WTC11 (cell line): ENCODE results near the gene MRGPRX3. TPM values are rescaled to one million over a fixed set of nuclear protein-coding genes. Genes with fewer than 3 reads are reported as not detected.
"Not testable (repeated sequence)": the region's sequence is repeated elsewhere in the genome, so short reads cannot be mapped to it uniquely, and the experiment has no call there.

Source experiments
- ATAC-seq: fragments of 200-7000 bp; cut with Tn5 transposase; 2 replicates; pipeline ENCODE4 v1.10.0; 2021; ENCODE audit warnings: mild to moderate bottlenecking, moderate library complexity
- CTCF ChIA-PET: fragments of 300-600 bp; sonication (Branson Sonifier 250); formaldehyde crosslinking; loops from one replicate; lab custom pipeline; 2021; ENCODE audit warnings: antibody characterized with exemption; lab: Charles Lee
- POLR2A ChIA-PET: fragments of 350-600 bp; sonication (Branson Sonifier 250); formaldehyde crosslinking; loops from one replicate; lab custom pipeline; 2021; ENCODE audit warnings: antibody characterized with exemption; lab: Charles Lee
- DNase-seq: peaks from one replicate; pipeline ENCODE4 v3.0.0; 2021; ENCODE audit warnings: low spot score
- H3K27ac Mint-ChIP-seq: 2 replicates; pipeline ENCODE4 v1.8.0; 2021; ENCODE audit warnings: mixed read lengths
- H3K27me3 Mint-ChIP-seq: 2 replicates; pipeline ENCODE4 v1.8.0; 2021; ENCODE audit warnings: low read depth, mild to moderate bottlenecking, moderate library complexity, mixed read lengths
- H3K36me3 Mint-ChIP-seq: 2 replicates; pipeline ENCODE4 v1.8.0; 2021; ENCODE audit warnings: mixed read lengths
- H3K4me1 Mint-ChIP-seq: 2 replicates; pipeline ENCODE4 v1.8.0; 2022; ENCODE audit warnings: mixed read lengths
- H3K4me3 Mint-ChIP-seq: 2 replicates; pipeline ENCODE4 v1.8.0; 2021; ENCODE audit warnings: mild to moderate bottlenecking, moderate library complexity, mixed read lengths
- H3K9me3 Mint-ChIP-seq: 2 replicates; pipeline ENCODE4 v1.8.0; 2021; ENCODE audit warnings: mixed read lengths
- ATF1 ChIP-seq: sonication (generic); formaldehyde crosslinking; IDR thresholded peaks from 2 replicates; pipeline ENCODE4 v1.8.1; 2023; ENCODE audit warnings: mild to moderate bottlenecking, moderate library complexity, missing genetic modification reagents
- ATF3 ChIP-seq: sonication (generic); formaldehyde crosslinking; conservative IDR thresholded peaks from 2 replicates; pipeline ENCODE4 v1.8.1; 2022; ENCODE audit warnings: mild to moderate bottlenecking, missing genetic modification reagents
- CTCF ChIP-seq: fragments of 200-600 bp; IDR thresholded peaks from 2 replicates; pipeline ENCODE4 v1.8.0; 2022; ENCODE audit warnings: antibody characterized with exemption
- ELF4 ChIP-seq: sonication (generic); formaldehyde crosslinking; IDR thresholded peaks from 2 replicates; pipeline ENCODE4 v1.8.1; 2022; ENCODE audit warnings: low read depth, mild to moderate bottlenecking, moderate library complexity, missing genetic modification reagents
- ESRRA ChIP-seq: sonication (generic); formaldehyde crosslinking; IDR thresholded peaks from 2 replicates; pipeline ENCODE4 v1.8.1; 2022; ENCODE audit warnings: mild to moderate bottlenecking, missing genetic modification reagents, borderline replicate concordance
- ETV6 ChIP-seq: sonication (generic); formaldehyde crosslinking; IDR thresholded peaks from 2 replicates; pipeline ENCODE4 v1.8.1; 2022; ENCODE audit warnings: mild to moderate bottlenecking, missing genetic modification reagents
- MLX ChIP-seq: sonication (generic); formaldehyde crosslinking; IDR thresholded peaks from 2 replicates; pipeline ENCODE4 v1.8.1; 2023; ENCODE audit warnings: mild to moderate bottlenecking, missing genetic modification reagents, moderate library complexity
- NR1H2 ChIP-seq: sonication (generic); formaldehyde crosslinking; IDR thresholded peaks from 2 replicates; pipeline ENCODE4 v1.9.0; 2021; ENCODE audit warnings: mild to moderate bottlenecking, moderate library complexity, missing genetic modification reagents
- NR2C2 ChIP-seq: sonication (generic); formaldehyde crosslinking; IDR thresholded peaks from 2 replicates; pipeline ENCODE4 v1.8.0; 2022; ENCODE audit warnings: mild to moderate bottlenecking, missing genetic modification reagents
- PREB ChIP-seq: sonication (generic); formaldehyde crosslinking; IDR thresholded peaks from 2 replicates; pipeline ENCODE4 v1.8.1; 2022; ENCODE audit warnings: mild to moderate bottlenecking, missing genetic modification reagents, moderate library complexity, borderline replicate concordance
- RORB ChIP-seq: fragments of 250-450 bp; sonication (Bioruptor Pico); IDR thresholded peaks from 2 replicates; pipeline ENCODE4 v1.9.0; 2021; ENCODE audit warnings: mild to moderate bottlenecking
- ZNF121 ChIP-seq: sonication (generic); formaldehyde crosslinking; IDR thresholded peaks from 2 replicates; pipeline ENCODE4 v1.8.0; 2023; ENCODE audit warnings: missing genetic modification reagents
- total RNA-seq: library from RNA; stranded (reverse); gene quantifications from 3 replicates; pipeline ENCODE4 v1.2.3, GENCODE V29; 2021

Gene MRGPRX3
- total RNA-seq, 1 experiment from 2014 or later, result not detected

GRCh38 chr11:18108254-18108653 lies 24.1 kb upstream of the MRGPRX3 start (continued):
- TF ChIP-seq CTCF, result no peak
- TF ChIP-seq ELF4 (CRISPR knock-in tag), result no peak
- no peak for TF ChIP-seq ESRRA (CRISPR knock-in tag)
- TF ChIP-seq, all 79 proteins: peak for 0

GRCh38 chr11:18111005-18111404 lies 21.4 kb upstream of the MRGPRX3 start:
- H3K36me3 Mint-ChIP-seq, result no peaks in the 10 kb centered on the region
- no peaks in the 10 kb centered on the region for H3K9me3 Mint-ChIP-seq
- H3K4me3 Mint-ChIP-seq, result no peak overlapping the region
- H3K27me3 Mint-ChIP-seq, result peaks cover 51% of the 10 kb centered on the region
- POLR2A ChIA-PET, result no interaction called here
- no peaks in the 10 kb centered on the region; the same call in 1 of the 2 replicates for H3K4me1 Mint-ChIP-seq
- CTCF ChIA-PET, result interaction anchor here (1.2 to 1.4 kb wide), 4 partner anchors 60 to 211 kb away, joined by 3 to 7 read pairs (median 5); no protein-coding TSS in a partner anchor
- no peak for DNase-seq
- no peak overlapping the region for H3K27ac Mint-ChIP-seq
- TF ChIP-seq RORB (CRISPR knock-in tag) (no peak), ETV6 (CRISPR knock-in tag) (no peak), ZNF121 (no peak), NR1H2 (no peak), ATF3 (CRISPR knock-in tag) (no peak), MLX (CRISPR knock-in tag) (no peak), PREB (CRISPR knock-in tag) (no peak), CTCF (no peak), ATF1 (CRISPR knock-in tag) (no peak)
- no peak for ATAC-seq

- TF ChIP-seq NR2C2, result no peak
- TF ChIP-seq CTCF, result peak; percentile 87
- Mint-ChIP-seq H3K4me3 (0 out of 2 replicates have a peak overlapping the region, but pooled peaks have one; percentile 25), H3K36me3 (peaks cover 3% of the 10 kb centered on the region), H3K4me1 (no peaks in the 10 kb centered on the region), H3K27me3 (peaks cover 43% of the 10 kb centered on the region), H3K9me3 (peaks cover 4% of the 10 kb centered on the region), H3K27ac (no peak overlapping the region)
- DNase-seq, result peak; percentile 83
- peak; percentile 99 for ATAC-seq
- ChIA-PET CTCF (interaction anchor here (0.6 to 2.8 kb wide), 65 partner anchors 9 to 612 kb away, joined by 3 to 194 read pairs (median 4); partner anchors contain the start of genes LDHA, LDHAL6A, MRGPRX3 and SAA1), POLR2A (interaction anchor here (0.8 to 1.8 kb wide), 2 partner anchors 88 to 102 kb away, joined by 3 to 4 read pairs; no protein-coding TSS in a partner anchor)
These were observed 16.8 kb upstream of the MRGPRX3 start for GRCh38 chr11:18115360-18116127.

GRCh38 chr11:18121331-18121828 lies 11.0 kb upstream of the MRGPRX3 start:
- POLR2A ChIA-PET, CTCF ChIA-PET, H3K27ac Mint-ChIP-seq, H3K4me3 Mint-ChIP-seq, ATAC-seq, H3K36me3 Mint-ChIP-seq, DNase-seq, H3K4me1 Mint-ChIP-seq: not testable (repeated sequence)
- Mint-ChIP-seq H3K9me3 (peaks cover 17% of the 10 kb centered on the region), H3K27me3 (peaks cover 18% of the 10 kb centered on the region)

- peaks cover 15% of the 10 kb centered on the region for H3K4me1 Mint-ChIP-seq
- ATAC-seq, DNase-seq, CTCF ChIA-PET, POLR2A ChIA-PET, H3K4me3 Mint-ChIP-seq, H3K27ac Mint-ChIP-seq: not testable (repeated sequence)
- H3K9me3 Mint-ChIP-seq, result peaks cover 31% of the 10 kb centered on the region
- H3K27me3 Mint-ChIP-seq, result peaks cover 19% of the 10 kb centered on the region
- H3K36me3 Mint-ChIP-seq, result peaks cover 16% of the 10 kb centered on the region
These were observed 1.3 kb upstream of the MRGPRX3 start for GRCh38 chr11:18131115-18131514.
